SJSA1 (cell line): ENCODE measurements around the gene NOTO. TPM values are rescaled to one million over a fixed set of nuclear protein-coding genes. Genes with fewer than 3 reads are reported as not detected.

ENCODE experiments used
- DNase-seq, 2 experiments: peaks; one replicate each; pipeline ENCODE4 v3.0.0-alpha.2; 2015 to 2020; ENCODE audit warnings: low spot score in 2 of 2, low read depth in 1 of 2
- H3K27ac ChIP-seq: fragments of 250-450 bp; sonication (Bioruptor Pico); 2 replicates; pipeline ENCODE4 v1.5.1; 2020; ENCODE audit warnings: mild to moderate bottlenecking, moderate library complexity
- H3K27me3 ChIP-seq: fragments of 250-450 bp; sonication (Bioruptor Pico); replicated peaks from 2 replicates; pipeline ENCODE4 v1.5.1; 2020; ENCODE audit warnings: mild to moderate bottlenecking, moderate library complexity
- H3K36me3 ChIP-seq: fragments of 250-450 bp; sonication (Bioruptor Pico); 2 replicates; pipeline ENCODE4 v1.5.1; 2020; ENCODE audit warnings: mild to moderate bottlenecking
- H3K4me1 ChIP-seq: fragments of 250-450 bp; sonication (Bioruptor Pico); replicated peaks from 2 replicates; pipeline ENCODE4 v1.6.1; 2021; ENCODE audit warnings: mild to moderate bottlenecking
- H3K4me3 ChIP-seq: fragments of 250-450 bp; sonication (Bioruptor Pico); 2 replicates; pipeline ENCODE4 v1.5.1; 2020; ENCODE audit warnings: mild to moderate bottlenecking
- H3K9me3 ChIP-seq: fragments of 250-450 bp; sonication (Bioruptor Pico); replicated peaks from 2 replicates; pipeline ENCODE4 v1.5.1; 2020; ENCODE audit warnings: mild to moderate bottlenecking
- total RNA-seq: library from RNA; depleted of rRNA; stranded (reverse); fragments of >200 nt; shearing (Covaris generic); gene quantifications from 2 replicates; pipeline ENCODE4 v1.2.3, GENCODE V29; 2014

The NOTO gene
- total RNA-seq, 1 experiment from 2014 or later, result not detected

DNA sequence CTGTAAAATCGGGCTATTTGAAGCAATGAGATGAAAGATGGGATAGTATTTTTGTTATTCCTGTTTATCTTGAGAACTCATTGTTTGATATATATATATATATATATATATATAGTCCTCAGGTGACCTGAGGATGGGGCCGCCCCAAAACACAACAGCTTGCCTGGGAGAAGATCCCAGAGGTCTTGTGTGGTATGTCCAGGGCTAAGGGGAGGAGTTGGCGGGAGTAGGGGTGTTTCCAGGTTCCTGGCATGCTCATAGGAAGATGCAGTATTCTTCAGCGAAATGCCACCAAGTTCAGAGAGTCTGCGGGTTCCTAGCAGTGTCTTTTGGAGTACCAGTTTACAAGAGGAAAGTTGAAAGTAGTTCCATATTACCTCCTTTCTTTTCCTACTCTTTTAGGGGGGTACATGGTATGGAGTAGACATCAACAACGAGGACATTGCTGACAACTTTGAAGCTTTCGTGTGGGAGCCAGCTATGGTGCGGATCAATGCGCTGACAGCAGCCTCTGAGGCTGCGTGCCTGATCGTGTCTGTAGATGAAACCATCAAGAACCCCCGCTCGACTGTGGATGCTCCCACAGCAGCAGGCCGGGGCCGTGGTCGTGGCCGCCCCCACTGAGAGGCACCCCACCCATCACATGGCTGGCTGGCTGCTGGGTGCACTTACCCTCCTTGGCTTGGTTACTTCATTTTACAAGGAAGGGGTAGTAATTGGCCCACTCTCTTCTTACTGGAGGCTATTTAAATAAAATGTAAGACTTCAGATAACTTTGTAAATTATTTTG, 50.1 kb downstream of the NOTO start:
- H3K27me3 ChIP-seq, result no peaks in the 10 kb centered on the region
- peaks cover 80% of the 10 kb centered on the region for H3K36me3 ChIP-seq
- no peaks in the 10 kb centered on the region for H3K4me1 ChIP-seq
- no peak for DNase-seq
- no peak overlapping the region for H3K4me3 ChIP-seq
- H3K9me3 ChIP-seq, result no peaks in the 10 kb centered on the region
- H3K27ac ChIP-seq, result no peak overlapping the region

- no peak for DNase-seq
- H3K9me3 ChIP-seq, result no peaks in the 10 kb centered on the region
- H3K36me3 ChIP-seq, result peaks cover 70% of the 10 kb centered on the region
- H3K27ac ChIP-seq, result no peak overlapping the region
- H3K4me1 ChIP-seq, result no peaks in the 10 kb centered on the region
- H3K4me3 ChIP-seq, result no peak overlapping the region
- H3K27me3 ChIP-seq, result no peaks in the 10 kb centered on the region
Observed at GRCh38 chr2:73253400-73253799, 51.0 kb downstream of the NOTO start.

DNA sequence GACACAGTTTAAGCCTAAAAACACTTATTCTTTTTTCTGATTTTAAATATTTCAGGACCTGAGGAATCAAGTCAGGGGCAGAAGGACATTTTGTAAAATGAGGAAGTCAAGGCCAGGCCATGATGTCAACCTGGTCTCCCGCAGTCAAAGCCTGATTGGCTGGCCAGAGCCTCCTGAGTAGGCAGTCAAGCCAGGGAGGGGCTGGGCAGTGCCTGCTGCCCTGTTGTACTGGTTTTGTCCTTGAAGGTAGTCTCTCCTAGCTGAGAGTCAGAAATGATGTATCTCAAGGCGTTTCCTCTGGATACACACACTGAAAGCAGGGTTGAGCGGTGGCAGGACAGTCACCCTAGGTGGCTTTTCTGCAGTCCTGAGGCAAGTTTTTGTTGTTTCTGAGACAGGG, 51.5 kb downstream of the NOTO start:
- Histone ChIP-seq H3K9me3 (no peaks in the 10 kb centered on the region), H3K4me1 (no peaks in the 10 kb centered on the region), H3K27me3 (no peaks in the 10 kb centered on the region), H3K4me3 (no peak overlapping the region), H3K27ac (no peak overlapping the region), H3K36me3 (peaks cover 65% of the 10 kb centered on the region)
- no peak for DNase-seq

- Histone ChIP-seq H3K27ac (no peak overlapping the region), H3K4me3 (no peak overlapping the region), H3K36me3 (peaks cover 59% of the 10 kb centered on the region), H3K9me3 (no peaks in the 10 kb centered on the region), H3K4me1 (no peaks in the 10 kb centered on the region), H3K27me3 (no peaks in the 10 kb centered on the region)
- DNase-seq, result no peak
Observed at GRCh38 chr2:73254343-73255006, 52.1 kb downstream of the NOTO start.

DNA sequence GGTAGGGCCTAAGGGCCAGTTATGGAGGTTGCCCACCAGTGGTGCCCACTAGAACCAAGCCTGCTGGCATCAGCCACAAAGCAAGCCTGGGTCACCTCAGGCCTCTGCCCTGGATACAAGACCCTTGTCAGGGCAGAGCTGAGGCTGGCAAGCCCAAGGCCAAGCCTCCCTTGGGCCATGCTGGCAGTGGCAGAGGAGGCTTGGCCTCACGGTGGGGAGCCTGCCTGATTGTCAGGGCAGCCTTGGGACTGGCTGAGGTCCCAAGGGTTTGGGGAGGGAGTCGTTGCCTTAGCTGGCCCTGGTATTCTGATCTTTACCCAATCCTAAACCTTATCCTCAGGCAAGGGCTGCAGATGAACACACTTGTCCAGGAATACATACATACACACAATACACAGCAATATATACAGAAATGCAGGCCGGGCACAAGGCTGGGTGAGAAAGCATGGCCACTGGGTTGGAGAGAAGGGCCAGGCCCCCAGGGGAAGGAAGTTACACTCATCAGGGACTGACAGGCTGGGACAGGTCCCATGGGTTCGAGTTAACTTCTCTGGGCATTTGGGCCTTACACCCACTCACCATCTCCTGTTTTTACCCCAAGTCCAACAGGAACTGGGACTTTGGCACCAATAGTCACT, 52.8 kb downstream of the NOTO start:
- no peaks in the 10 kb centered on the region for H3K9me3 ChIP-seq
- no peak for DNase-seq
- H3K4me3 ChIP-seq, result no peak overlapping the region
- H3K4me1 ChIP-seq, result no peaks in the 10 kb centered on the region
- no peaks in the 10 kb centered on the region for H3K27me3 ChIP-seq
- peaks cover 53% of the 10 kb centered on the region for H3K36me3 ChIP-seq
- H3K27ac ChIP-seq, result no peak overlapping the region

DNA sequence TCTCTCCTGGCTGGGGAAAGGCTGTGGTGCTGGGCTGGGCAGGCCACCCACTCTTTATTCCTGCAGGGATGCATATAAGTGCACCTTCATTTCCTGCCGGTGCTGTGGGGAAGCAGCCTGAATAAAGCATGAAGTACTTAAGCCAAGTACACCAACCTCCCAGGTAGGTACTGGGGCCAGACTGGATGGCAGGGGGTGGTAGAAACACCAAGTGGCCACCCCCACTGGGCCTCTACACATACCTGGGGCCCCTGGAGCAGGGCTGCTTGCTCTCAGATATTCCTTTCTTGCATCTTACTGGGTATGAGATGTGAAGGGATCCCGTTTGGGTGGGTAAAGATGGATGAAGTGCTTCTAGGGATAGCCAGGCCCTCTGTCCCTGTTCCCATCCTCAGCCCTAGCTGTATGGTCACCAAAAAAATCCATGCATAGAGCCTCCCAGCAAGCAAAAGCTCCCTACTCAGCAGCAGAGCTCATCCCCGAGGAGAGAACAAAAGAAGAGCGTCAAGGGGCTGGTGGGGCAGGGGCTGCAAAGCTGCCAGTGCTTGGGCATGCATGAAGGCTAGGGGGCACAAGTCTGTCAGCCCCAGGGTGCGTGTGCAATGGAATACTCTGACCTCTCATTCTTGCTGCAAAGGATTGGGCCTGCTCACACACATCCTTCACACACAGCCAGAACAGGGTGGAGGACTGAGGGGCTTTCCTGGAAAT, 53.7 kb downstream of the NOTO start:
- Histone ChIP-seq H3K9me3 (no peaks in the 10 kb centered on the region), H3K4me1 (no peaks in the 10 kb centered on the region), H3K27ac (no peak overlapping the region), H3K36me3 (peaks cover 43% of the 10 kb centered on the region), H3K27me3 (no peaks in the 10 kb centered on the region), H3K4me3 (no peak overlapping the region)
- DNase-seq, result no peak

DNA sequence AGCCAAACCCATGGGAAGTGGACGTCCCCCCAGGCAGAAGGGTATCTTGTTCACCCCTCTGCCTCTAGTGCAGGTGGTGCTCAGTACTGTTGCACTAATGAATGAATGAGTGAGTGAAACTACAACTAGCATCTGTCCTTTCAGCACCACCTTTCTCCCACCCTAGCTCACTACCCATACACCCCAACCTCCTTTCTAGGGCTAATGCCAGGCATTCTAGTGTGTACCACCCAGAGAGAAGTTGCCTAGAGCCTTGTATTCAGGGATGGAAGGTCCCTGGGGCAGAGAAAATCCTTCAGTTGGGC, 54.2 kb downstream of the NOTO start:
- DNase-seq, result no peak
- Histone ChIP-seq H3K4me3 (no peak overlapping the region), H3K36me3 (peaks cover 38% of the 10 kb centered on the region), H3K9me3 (no peaks in the 10 kb centered on the region), H3K27ac (no peak overlapping the region), H3K27me3 (no peaks in the 10 kb centered on the region), H3K4me1 (no peaks in the 10 kb centered on the region)

DNA sequence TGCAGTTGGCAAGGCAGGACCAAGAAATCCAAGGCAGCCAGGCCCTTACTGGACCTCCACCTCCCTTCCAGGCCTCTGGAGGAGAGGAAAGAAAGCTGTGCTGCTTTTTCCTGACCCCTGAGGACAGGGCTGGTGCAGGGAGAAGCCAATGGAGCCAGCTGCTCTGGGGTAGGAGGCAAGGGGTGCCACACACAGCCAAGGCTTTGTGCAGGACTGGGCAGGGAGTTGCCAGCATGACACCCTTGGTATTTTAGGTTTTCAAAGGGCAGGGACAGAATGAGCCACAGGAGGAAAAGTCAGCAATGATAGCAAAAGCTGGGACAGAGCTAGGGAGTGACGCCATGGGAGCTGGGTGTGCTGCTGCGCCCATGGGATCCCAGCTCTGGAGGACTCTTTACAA, 54.6 kb downstream of the NOTO start:
- H3K36me3 ChIP-seq, result peaks cover 34% of the 10 kb centered on the region
- no peaks in the 10 kb centered on the region for H3K27me3 ChIP-seq
- no peaks in the 10 kb centered on the region for H3K4me1 ChIP-seq
- DNase-seq, result no peak
- H3K4me3 ChIP-seq, result no peak overlapping the region
- no peaks in the 10 kb centered on the region for H3K9me3 ChIP-seq
- H3K27ac ChIP-seq, result no peak overlapping the region

- H3K4me3 ChIP-seq, result no peak overlapping the region
- peaks cover 30% of the 10 kb centered on the region for H3K36me3 ChIP-seq
- no peak for DNase-seq
- no peaks in the 10 kb centered on the region for H3K27me3 ChIP-seq
- no peaks in the 10 kb centered on the region for H3K4me1 ChIP-seq
- H3K9me3 ChIP-seq, result no peaks in the 10 kb centered on the region
- no peak overlapping the region for H3K27ac ChIP-seq
Observed at GRCh38 chr2:73257425-73258125, 55.2 kb downstream of the NOTO start.

- Histone ChIP-seq H3K4me1 (no peaks in the 10 kb centered on the region), H3K9me3 (no peaks in the 10 kb centered on the region), H3K27me3 (no peaks in the 10 kb centered on the region), H3K4me3 (no peak overlapping the region), H3K27ac (no peak overlapping the region), H3K36me3 (peaks cover 23% of the 10 kb centered on the region)
- DNase-seq, result no peak
Observed at GRCh38 chr2:73258186-73258912, 56.0 kb downstream of the NOTO start.

GRCh38 chr2:73258913-73259215, 56.5 kb downstream of the NOTO start:
- H3K4me3 ChIP-seq, result no peak overlapping the region
- no peak for DNase-seq

GRCh38 chr2:73259276-73259675, 56.9 kb downstream of the NOTO start:
- Histone ChIP-seq H3K9me3 (no peaks in the 10 kb centered on the region), H3K27ac (no peak overlapping the region), H3K36me3 (peaks cover 13% of the 10 kb centered on the region), H3K27me3 (no peaks in the 10 kb centered on the region), H3K4me3 (no peak overlapping the region), H3K4me1 (no peaks in the 10 kb centered on the region)
- no peak for DNase-seq

More at GRCh38 chr2:73258913-73259215, 56.5 kb downstream of the NOTO start:
- peaks cover 18% of the 10 kb centered on the region for H3K36me3 ChIP-seq
- H3K4me1 ChIP-seq, result no peaks in the 10 kb centered on the region
- no peaks in the 10 kb centered on the region for H3K27me3 ChIP-seq
- no peaks in the 10 kb centered on the region for H3K9me3 ChIP-seq
- no peak overlapping the region for H3K27ac ChIP-seq

DNA sequence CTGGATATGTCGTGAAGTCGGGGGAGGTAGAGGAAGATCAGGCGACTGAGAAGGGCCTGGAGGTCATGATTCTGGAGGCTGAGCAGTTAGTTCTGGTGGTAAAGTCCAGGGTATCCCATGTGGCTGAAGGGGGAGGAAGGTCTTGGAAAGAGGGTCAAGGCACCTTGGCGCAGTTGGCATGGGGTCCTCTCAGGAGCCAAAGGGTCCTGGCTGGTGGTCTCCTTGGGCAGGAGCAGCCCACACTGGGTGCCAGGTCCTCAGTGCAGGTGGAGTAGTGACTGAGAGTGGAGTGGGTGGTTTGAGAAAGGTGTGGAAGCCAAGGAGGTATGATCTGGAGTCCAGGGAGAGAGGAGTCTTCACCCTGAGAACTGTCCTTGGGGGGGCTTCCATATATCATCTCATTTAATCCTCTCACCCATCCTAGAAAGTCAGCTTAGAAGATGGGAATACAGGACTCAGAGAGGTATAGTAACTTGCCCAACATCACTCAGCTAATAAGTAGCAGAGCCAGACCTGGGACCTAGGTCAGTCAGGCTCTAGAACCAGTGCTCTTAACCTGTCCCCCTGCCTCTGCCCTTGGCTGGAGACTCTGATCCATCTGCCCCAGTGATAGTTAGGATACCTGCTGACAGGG, 57.4 kb downstream of the NOTO start:
- DNase-seq, result no peak
- no peak overlapping the region for H3K27ac ChIP-seq
- peaks cover 8% of the 10 kb centered on the region for H3K36me3 ChIP-seq
- no peaks in the 10 kb centered on the region for H3K4me1 ChIP-seq
- H3K27me3 ChIP-seq, result no peaks in the 10 kb centered on the region
- H3K9me3 ChIP-seq, result no peaks in the 10 kb centered on the region
- no peak overlapping the region for H3K4me3 ChIP-seq
